H1 (cell line): ENCODE data around the gene CDK19. TPM values are rescaled to one million over a fixed set of nuclear protein-coding genes. Genes with fewer than 3 reads are reported as not detected.
A peak's percentile ranks its signal among the peaks of the same experiment; 100 is the strongest.

Experiments used
- CTCF ChIA-PET: fragments of 300-600 bp; sonication (Branson Sonifier 250); formaldehyde crosslinking; loops from one replicate; lab custom pipeline; 2021; ENCODE audit not compliant: partially characterized antibody; lab: Charles Lee
- POLR2A ChIA-PET: fragments of 300-600 bp; sonication (Branson Sonifier 250); formaldehyde crosslinking; loops from one replicate; lab custom pipeline; 2021; ENCODE audit warnings: inconsistent platforms; ENCODE audit not compliant: partially characterized antibody; lab: Charles Lee
- DNase-seq, 2 experiments: peaks; one replicate each; pipeline versions ENCODE4 v3.0.0 to v3.0.0-alpha.2; 2010 to 2022; ENCODE audit warnings: low spot score in 2 of 2, low read depth in 1 of 2, mixed read lengths in 1 of 2
- FAIRE-seq: peaks from 2 replicates; lab custom pipeline; 2011; peaks lifted over from hg19 to GRCh38; lab: Jason Lieb, UNC
- H2AFZ ChIP-seq: 2 replicates; pipeline ENCODE4 v1.8.1; 2012; ENCODE audit warnings: low read length, inconsistent platforms
- H2AK5ac ChIP-seq: 2 replicates; pipeline ENCODE4 v1.6.1; 2013; ENCODE audit warnings: low read depth, low read length
- H2BK120ac ChIP-seq: replicated peaks from 2 replicates; pipeline ENCODE3; 2013; ENCODE audit warnings: low read depth, low read length, inconsistent platforms
- H2BK12ac ChIP-seq: 2 replicates; pipeline ENCODE4 v1.6.1; 2013; ENCODE audit warnings: low read depth, low read length
- H2BK15ac ChIP-seq: 2 replicates; pipeline ENCODE4 v1.6.1; 2013; ENCODE audit warnings: low read length
- H2BK20ac ChIP-seq: 2 replicates; pipeline ENCODE4 v1.6.1; 2013; ENCODE audit warnings: low read length
- H2BK5ac ChIP-seq: 2 replicates; pipeline ENCODE4 v1.6.1; 2013; ENCODE audit warnings: low read depth, low read length
- H3K14ac ChIP-seq: 2 replicates; pipeline ENCODE4 v1.6.1; 2013; ENCODE audit warnings: inconsistent platforms; ENCODE audit not compliant: insufficient read length
- H3K18ac ChIP-seq: 2 replicates; pipeline ENCODE4 v1.6.1; 2013; ENCODE audit warnings: low read length; ENCODE audit errors: extremely low read depth
- H3K23ac ChIP-seq: 2 replicates; pipeline ENCODE4 v1.6.1; 2013; ENCODE audit warnings: inconsistent platforms; ENCODE audit not compliant: insufficient read length
- H3K23me2 ChIP-seq: 2 replicates; pipeline ENCODE4 v1.6.1; 2013; ENCODE audit warnings: low read depth, low read length
- H3K27ac ChIP-seq: 2 replicates; pipeline ENCODE4 v1.6.1; 2011; ENCODE audit warnings: low read depth, low read length, inconsistent platforms
- H3K27me3 ChIP-seq, 4 experiments: replicated peaks in 1 of 4; 1 replicate in 1 of 4; 2 replicates in 3 of 4; pipeline versions ENCODE4 v1.6.1 to v1.8.1; 2011 to 2013; ENCODE audit warnings: low read length in 3 of 4, mild to moderate bottlenecking in 3 of 4, inconsistent platforms in 2 of 4, mixed read lengths in 2 of 4, moderate library complexity in 1 of 4; ENCODE audit not compliant: control insufficient read depth in 3 of 4, insufficient read depth in 3 of 4; ENCODE audit errors: extremely low read depth in 1 of 4
- H3K36me3 ChIP-seq, 4 experiments: 2 replicates each; pipeline versions ENCODE4 v1.6.1 to v1.8.1; 2011 to 2013; ENCODE audit warnings: mild to moderate bottlenecking in 4 of 4, low read length in 3 of 4, moderate library complexity in 2 of 4, control low read depth in 1 of 4, inconsistent platforms in 1 of 4; ENCODE audit not compliant: insufficient read depth in 4 of 4, control insufficient read depth in 2 of 4
- H3K4ac ChIP-seq: replicated peaks from 2 replicates; pipeline ENCODE3; 2013; ENCODE audit warnings: low read length, low read depth, mixed read lengths, inconsistent platforms; ENCODE audit not compliant: insufficient read length
- H3K4me1 ChIP-seq, 4 experiments: replicated peaks in 1 of 4; 1 replicate in 1 of 4; 2 replicates in 3 of 4; pipeline versions ENCODE4 v1.6.1 to v1.8.1; 2011 to 2013; ENCODE audit warnings: low read length in 3 of 4, inconsistent platforms in 2 of 4, mixed read lengths in 1 of 4; ENCODE audit not compliant: insufficient read depth in 4 of 4, control insufficient read depth in 3 of 4
- H3K4me2 ChIP-seq, 2 experiments: 2 replicates each; pipeline versions ENCODE4 v1.6.1 to v1.8.1; 2011 to 2013; ENCODE audit warnings: low read depth in 2 of 2, low read length in 2 of 2, control low read depth in 1 of 2, inconsistent platforms in 1 of 2, mild to moderate bottlenecking in 1 of 2; ENCODE audit not compliant: insufficient read depth in 1 of 2
- H3K4me3 ChIP-seq, 4 experiments: fragments of 200-600, 300-600 bp in 1 of 4; sonication (generic), shearing (Covaris generic), sonication (Bioruptor Twin) in 1 of 4; 2 replicates each; pipeline versions ENCODE4 v1.5.1 to v1.8.1; 2011 to 2016; ENCODE audit warnings: low read length in 4 of 4, low read depth in 3 of 4, control low read depth in 2 of 4, inconsistent platforms in 2 of 4, mild to moderate bottlenecking in 2 of 4, mixed read lengths in 1 of 4, moderate library complexity in 1 of 4; ENCODE audit not compliant: insufficient read depth in 2 of 4; ENCODE audit errors: extremely low read depth in 1 of 4
- H3K56ac ChIP-seq: replicated peaks from 2 replicates; pipeline ENCODE3; 2013; ENCODE audit warnings: low read depth, mild to moderate bottlenecking, mixed read lengths, low read length, inconsistent platforms; ENCODE audit not compliant: insufficient read length
- H3K79me1 ChIP-seq: 2 replicates; pipeline ENCODE4 v1.6.1; 2013; ENCODE audit warnings: low read depth, low read length, control low read depth
- H3K79me2 ChIP-seq, 2 experiments: 2 replicates each; pipeline versions ENCODE4 v1.6.1 to v1.8.1; 2012 to 2013; ENCODE audit warnings: low read length in 2 of 2, mild to moderate bottlenecking in 2 of 2, inconsistent platforms in 1 of 2; ENCODE audit not compliant: insufficient read depth in 2 of 2, control insufficient read depth in 1 of 2
- H3K9ac ChIP-seq, 4 experiments: replicated peaks in 1 of 4; 1 replicate in 1 of 4; 2 replicates in 3 of 4; pipeline versions ENCODE4 v1.6.1 to v1.8.1; 2011 to 2013; ENCODE audit warnings: low read depth in 3 of 4, low read length in 3 of 4, control low read depth in 2 of 4, mild to moderate bottlenecking in 2 of 4, moderate library complexity in 2 of 4, inconsistent platforms in 1 of 4; ENCODE audit errors: extremely low read depth in 1 of 4
- H3K9me3 ChIP-seq, 2 experiments: 2 replicates each; pipeline versions ENCODE4 v1.6.1 to v1.8.1; 2012 to 2013; ENCODE audit warnings: mild to moderate bottlenecking in 2 of 2, moderate library complexity in 2 of 2, control low read depth in 1 of 2, inconsistent platforms in 1 of 2, low read depth in 1 of 2, low read length in 1 of 2, mixed read lengths in 1 of 2; ENCODE audit not compliant: insufficient read depth in 2 of 2
- H4K20me1 ChIP-seq, 2 experiments: replicated peaks in 1 of 2; 2 replicates each; pipeline versions ENCODE3 to v1.8.1; 2011 to 2013; ENCODE audit warnings: inconsistent platforms in 2 of 2, low read length in 2 of 2, mild to moderate bottlenecking in 1 of 2; ENCODE audit not compliant: insufficient read depth in 2 of 2, control insufficient read depth in 1 of 2
- H4K5ac ChIP-seq: 2 replicates; pipeline ENCODE4 v1.6.1; 2013; ENCODE audit warnings: low read length, low read depth, mixed read lengths, inconsistent platforms; ENCODE audit not compliant: insufficient read length
- H4K8ac ChIP-seq: 2 replicates; pipeline ENCODE4 v1.8.0; 2013; ENCODE audit warnings: mild to moderate bottlenecking, moderate library complexity, low read length, inconsistent platforms; ENCODE audit not compliant: insufficient read depth; ENCODE audit errors: extremely low read depth
- H4K91ac ChIP-seq: replicated peaks from 2 replicates; pipeline ENCODE3; 2013; ENCODE audit warnings: low read length, mixed read lengths, inconsistent platforms; ENCODE audit not compliant: insufficient read length
- ASH2L ChIP-seq: fragments of 200-600, 300-600 bp; sonication (generic); IDR thresholded peaks from one replicate; pipeline ENCODE4 v1.7.1; 2017; ENCODE audit warnings: low read length
- CEBPB ChIP-seq: IDR thresholded peaks from 2 replicates; pipeline ENCODE4 v1.6.1; 2012; ENCODE audit warnings: low read depth, low read length
- CREB1 ChIP-seq: IDR thresholded peaks from 2 replicates; pipeline ENCODE4 v1.6.1; 2012; ENCODE audit warnings: inconsistent platforms
- FOSL1 ChIP-seq: IDR thresholded peaks from 2 replicates; pipeline ENCODE4 v1.6.1; 2011; ENCODE audit warnings: mild to moderate bottlenecking, low read depth, low read length, moderate library complexity; ENCODE audit not compliant: insufficient read depth
- JUND ChIP-seq: IDR thresholded peaks from 2 replicates; pipeline ENCODE4 v1.6.1; 2011; ENCODE audit warnings: mild to moderate bottlenecking, improper control_type of control experiment, low read length
- KDM4A ChIP-seq: IDR thresholded peaks from one replicate; pipeline ENCODE4 v1.7.1; 2012; ENCODE audit warnings: low read depth, mild to moderate bottlenecking, moderate library complexity, low read length, inconsistent platforms; ENCODE audit not compliant: severe bottlenecking
- POLR2A ChIP-seq, 2 experiments: IDR thresholded peaks; 1 replicate in 1 of 2; 2 replicates in 1 of 2; pipeline ENCODE4 v1.6.1; 2011; ENCODE audit warnings: low read depth in 2 of 2, low read length in 2 of 2, mild to moderate bottlenecking in 2 of 2; ENCODE audit errors: control extremely low read depth in 1 of 2
- POLR2AphosphoS5 ChIP-seq: IDR thresholded peaks from 2 replicates; pipeline ENCODE4 v1.6.1; 2011; ENCODE audit warnings: low read depth, low read length
- RXRA ChIP-seq: IDR thresholded peaks from 2 replicates; pipeline ENCODE4 v1.6.1; 2011; ENCODE audit warnings: low read depth, mild to moderate bottlenecking, low read length, moderate library complexity; ENCODE audit not compliant: insufficient read depth
- SIN3A ChIP-seq, 2 experiments: IDR thresholded peaks in 1 of 2; conservative IDR thresholded peaks in 1 of 2; 2 replicates each; pipeline ENCODE4 v1.6.1; 2011 to 2012; ENCODE audit warnings: low read length in 2 of 2, improper control_type of control experiment in 1 of 2, low read depth in 1 of 2, mild to moderate bottlenecking in 1 of 2
- SP4 ChIP-seq: IDR thresholded peaks from 2 replicates; pipeline ENCODE4 v1.6.1; 2012; ENCODE audit warnings: low read length, inconsistent platforms
- TAF1 ChIP-seq: IDR thresholded peaks from 2 replicates; pipeline ENCODE4 v1.6.1; 2011; ENCODE audit warnings: mild to moderate bottlenecking, low read depth, low read length
- WGBS, 2 experiments: shearing (Covaris generic) in 1 of 2; methylation state at CpG; one replicate each; pipeline versions ENCODE4 v1.1.6 to v1.1.7; 2013 to 2015; ENCODE audit warnings: low lambda C conversion rate in 2 of 2, mixed read lengths in 2 of 2, inconsistent platforms in 1 of 2, low coverage in 1 of 2, missing lambda C conversion rate in 1 of 2; ENCODE audit not compliant: insufficient replicate concordance in 2 of 2, insufficient coverage in 1 of 2, insufficient read length in 1 of 2; ENCODE audit errors: extremely low coverage in 1 of 2, missing lambda C conversion rate in 1 of 2; 5-methylcytosine and 5-hydroxymethylcytosine counted together
- polyA plus RNA-seq, 7 experiments: library from polyadenylated mRNA; depleted of rRNA in 3 of 7; stranded (reverse) in 5 of 7; unstranded in 2 of 7; fragments of >200 nt in 5 of 7; fragments of 200-250 nt in 2 of 7; gene quantifications; 1 replicate in 5 of 7; 2 replicates in 1 of 7; 4 replicates in 1 of 7; pipeline versions ENCODE4 v1.2.1 to v1.2.3, GENCODE V29; 2011 to 2013; ENCODE audit warnings: missing spikeins in 2 of 7, mixed read lengths in 2 of 7
- total RNA-seq: library from RNA; stranded (reverse); fragmentation: NEBNext Ultra II Directional; extraction: Animal tissue kit (Norgen Biotek cat#: 25700); gene quantifications from 2 replicates; pipeline ENCODE4 v1.2.1, GENCODE V29; 2021

CDK19 gene
- total and polyA plus RNA-seq, 2 of the 8 experiments (the other 6 are each of a cell fraction or from before 2014, with no cell fraction given), result 4.9 to 12.6 TPM

DNA sequence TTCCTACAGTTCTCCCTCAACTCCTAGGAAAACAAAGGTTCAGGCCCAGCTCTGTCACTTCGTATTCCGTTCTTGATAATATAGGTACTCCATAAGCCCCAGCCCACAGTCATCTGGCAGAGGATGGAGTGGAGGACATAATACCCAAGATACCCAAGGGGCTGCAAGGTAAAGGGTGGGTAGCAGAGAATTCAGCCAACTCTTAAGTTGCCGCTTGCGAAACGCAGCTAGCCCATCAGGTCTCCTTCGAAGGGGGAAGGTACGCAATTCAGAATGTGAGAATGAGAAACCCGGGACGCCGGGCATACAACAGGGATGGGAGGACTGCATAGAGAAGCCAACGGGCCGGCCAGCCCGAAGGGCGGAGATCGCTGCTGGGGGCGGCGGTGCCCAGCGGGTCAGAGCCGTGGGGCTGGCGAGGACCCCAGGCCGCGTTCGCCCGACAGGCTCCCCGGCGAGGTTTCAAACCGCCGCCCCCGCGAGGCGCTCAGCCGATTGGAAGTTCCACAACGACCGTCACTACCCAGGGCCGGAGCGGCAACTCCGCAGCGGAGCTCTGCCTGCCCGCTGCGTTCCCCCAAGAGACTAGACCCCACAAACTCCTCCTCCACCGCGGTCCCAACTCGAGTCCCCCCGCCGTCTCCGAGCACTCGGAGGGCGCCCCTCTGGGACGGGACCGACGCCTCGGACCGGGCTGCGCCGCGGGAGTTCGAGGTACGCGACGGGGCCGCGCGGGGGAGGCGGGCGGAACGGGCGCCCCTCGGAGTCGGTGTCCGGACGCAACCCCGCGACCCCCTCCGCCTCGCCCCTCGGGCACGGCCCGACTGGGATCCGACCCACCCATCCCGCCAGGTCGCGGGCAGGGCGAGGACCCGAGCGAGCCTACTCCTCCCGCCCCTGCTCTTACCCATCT is 911 bp downstream of the CDK19 start:
- Histone ChIP-seq H3K9me3 (no peaks in the 10 kb centered on the region), H3K4me2 (peak overlapping the region; percentile 86 to 92), H2BK5ac (peak overlapping the region; percentile 98), H2BK12ac (peak overlapping the region; percentile 80; the same call in 1 of the 2 replicates), H2AFZ (peak overlapping the region; percentile 24; the same call in 1 of the 2 replicates), H3K14ac (no peak overlapping the region), H3K4me1 (peaks cover 0 to 3% (median 1%) of the 10 kb centered on the region in 4 experiments; a peak in 4 of 7 replicates), H3K79me1 (peaks cover 5% of the 10 kb centered on the region; the same call in 1 of the 2 replicates), H4K20me1 (peaks cover 7 to 8% of the 10 kb centered on the region in 2 experiments), H4K8ac (peak overlapping the region; percentile 96), H3K18ac (peak overlapping the region; percentile 99), H2BK15ac (0 out of 2 replicates have a peak overlapping the region, but pooled peaks have one; percentile 33), H3K79me2 (peaks cover 4 to 47% of the 10 kb centered on the region in 2 experiments), H3K4me3 (peak overlapping the region; percentile 84 to 95 (median 92)), H4K5ac (peak overlapping the region; percentile 63), H3K27me3 (no peaks in the 10 kb centered on the region), H3K4ac (peak overlapping the region; percentile 78), H3K36me3 (no peaks in the 10 kb centered on the region), H3K27ac (peak overlapping the region; percentile 99), H2BK120ac (no peak overlapping the region), H2AK5ac (no peak overlapping the region), H3K9ac (peak overlapping the region; percentile 85 to 97 (median 90)), H3K23me2 (peaks cover 5% of the 10 kb centered on the region), H3K23ac (no peak overlapping the region), H4K91ac (peak overlapping the region; percentile 61), H3K56ac (peak overlapping the region; percentile 97), H2BK20ac (no peak overlapping the region)
- DNase-seq (peak in 1 of 2 experiments; percentile 71), FAIRE-seq (no peak)
- ChIA-PET POLR2A (interaction anchor here (0.6 to 13.9 kb wide), 12 partner anchors 25 to 670 kb away, joined by 3 to 344 read pairs (median 4); partner anchors contain the start of genes AMD1 and GTF3C6), CTCF (interaction anchor here (1.1 to 2.7 kb wide), 3 partner anchors 60 to 132 kb away, joined by 5 to 7 read pairs (median 6); partner anchors contain the start of gene AMD1)
- 3% methylated on average over 20 of the region's 86 CpGs; no CpG with 5 or more reads in 1 of the 2 experiments for WGBS, 2 experiments
- TF ChIP-seq CREB1 (peak; percentile 47; the same call in 1 of the 2 replicates), RXRA (no peak), FOSL1 (no peak), SP4 (no peak), POLR2A (IDR thresholded peaks at IDR 0.05; ENCODE audit: control extremely low read depth in 1 of 2, low read depth in 2 of 2, low read length in 2 of 2) (peak in 1 of 2 experiments; percentile 60; a peak in 2 of 3 replicates), JUND (no peak), POLR2AphosphoS5 (peak; percentile 63), KDM4A (peak; percentile 93), CEBPB (peak; percentile 65), ASH2L (peak; percentile 22), SIN3A (conservative IDR thresholded peaks at IDR 0.05 in 1 of 2, IDR thresholded peaks at IDR 0.05 in 1 of 2; ENCODE audit: low read depth in 1 of 2, low read length in 2 of 2) (no peak), TAF1 (peak; percentile 37; the same call in 1 of the 2 replicates)
